KOPT-K1 (cell line): ENCODE data around the gene TSR2.
A peak's percentile ranks its signal among the peaks of the same experiment; 100 is the strongest.

ENCODE experiments used
- H3K27ac ChIP-seq: fragments of 200-600 bp; sonication (generic); 2 replicates; pipeline ENCODE4 v1.5.1; 2016; ENCODE audit warnings: antibody characterized with exemption, mild to moderate bottlenecking, low read depth, low read length; ENCODE audit not compliant: poor library complexity, severe bottlenecking
- H3K36me3 ChIP-seq: fragments of 200-600 bp; sonication (generic); 2 replicates; pipeline ENCODE4 v1.5.1; 2017; ENCODE audit warnings: antibody characterized with exemption, mild to moderate bottlenecking, low read length, moderate library complexity; ENCODE audit not compliant: insufficient read depth
- H3K9me3 ChIP-seq: fragments of 200-600 bp; sonication (generic); 2 replicates; pipeline ENCODE4 v1.5.1; 2017; ENCODE audit warnings: antibody characterized with exemption, low read length, mild to moderate bottlenecking; ENCODE audit not compliant: insufficient read depth, poor library complexity, severe bottlenecking

Gene TSR2

DNA sequence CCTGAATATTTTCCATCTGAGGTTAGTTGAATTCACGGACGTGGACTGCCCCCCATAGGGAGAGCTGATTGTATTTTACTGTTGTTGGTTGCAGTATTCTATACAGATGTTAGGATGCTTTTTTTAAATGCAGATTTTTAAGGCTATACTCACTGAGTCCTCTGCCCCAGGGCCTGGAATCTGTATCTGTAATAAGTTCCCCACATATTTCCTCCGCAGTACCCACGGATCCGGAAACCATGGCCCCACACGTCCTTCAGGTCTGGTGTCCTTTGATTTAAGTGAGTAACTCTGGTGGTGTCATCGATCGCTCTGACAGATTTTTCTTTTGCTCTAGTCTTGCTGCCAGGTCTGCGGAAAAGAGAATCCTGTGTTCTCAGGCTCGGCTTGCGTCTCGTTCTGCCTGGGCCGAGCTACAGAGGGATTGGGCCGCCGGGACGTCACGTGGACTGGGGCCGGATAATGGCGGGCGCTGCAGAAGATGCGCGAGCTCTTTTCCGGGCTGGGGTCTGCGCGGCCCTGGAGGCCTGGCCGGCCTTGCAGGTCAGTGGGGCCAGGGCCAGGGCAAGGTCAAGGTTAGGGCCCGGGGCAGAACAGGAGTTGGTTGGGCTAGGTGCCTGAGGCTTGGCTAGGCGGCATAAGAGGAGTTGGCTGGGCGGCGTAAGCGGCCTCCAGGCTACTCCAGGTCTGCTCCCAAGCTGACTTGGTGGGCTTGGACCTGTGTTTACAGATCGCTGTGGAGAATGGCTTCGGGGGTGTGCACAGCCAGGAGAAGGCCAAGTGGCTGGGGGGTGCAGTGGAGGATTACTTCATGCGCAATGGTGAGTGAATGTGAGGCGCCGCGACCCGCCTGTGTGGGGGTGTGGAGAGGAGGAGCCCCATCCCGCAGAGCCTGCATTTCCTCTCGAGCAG lies at the start of gene TSR2:
Gene TSR2, plus strand, starts transcription at position 445 of the 912 bp plus-strand sequence. Its CDS starts 18 bp downstream, at position 463.
- no peaks in the 10 kb centered on the region for H3K9me3 ChIP-seq
- H3K27ac ChIP-seq: peak within 1 kb of the TSS; percentile 69
- peaks cover 23% of the 10 kb centered on the region for H3K36me3 ChIP-seq

- H3K36me3 ChIP-seq: no peaks in the 10 kb centered on the region
- H3K9me3 ChIP-seq: no peaks in the 10 kb centered on the region
- no peak overlapping the region for H3K27ac ChIP-seq
Measured at GRCh38 chrX:54397113-54397512, 43.1 kb upstream of the TSR2 start.

GRCh38 chrX:54407266-54407665 lies 32.9 kb upstream of the TSR2 start:
- Histone ChIP-seq H3K27ac (no peak overlapping the region), H3K36me3 (no peaks in the 10 kb centered on the region), H3K9me3 (no peaks in the 10 kb centered on the region)

DNA sequence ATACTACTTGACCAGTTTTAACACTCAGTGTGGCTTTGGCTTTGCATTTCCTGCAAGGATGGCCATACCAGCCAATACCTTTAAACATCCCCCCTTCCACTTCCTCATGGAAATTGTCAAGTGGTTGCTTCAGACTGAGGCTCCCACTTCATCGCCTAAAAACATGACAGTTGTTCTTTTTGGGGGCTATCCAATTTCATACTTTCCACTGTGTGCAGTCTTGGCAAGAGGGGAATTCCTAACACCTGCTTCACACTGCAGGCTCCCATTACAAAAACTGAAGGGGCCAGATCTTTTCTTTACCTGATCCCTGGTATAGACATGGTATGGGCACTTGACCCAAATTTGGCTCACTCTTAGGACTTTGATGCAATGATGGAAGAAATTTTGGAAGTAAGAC lies 28.5 kb upstream of the TSR2 start:
- H3K27ac ChIP-seq: no peak overlapping the region
- H3K36me3 ChIP-seq: no peaks in the 10 kb centered on the region
- no peaks in the 10 kb centered on the region for H3K9me3 ChIP-seq

DNA sequence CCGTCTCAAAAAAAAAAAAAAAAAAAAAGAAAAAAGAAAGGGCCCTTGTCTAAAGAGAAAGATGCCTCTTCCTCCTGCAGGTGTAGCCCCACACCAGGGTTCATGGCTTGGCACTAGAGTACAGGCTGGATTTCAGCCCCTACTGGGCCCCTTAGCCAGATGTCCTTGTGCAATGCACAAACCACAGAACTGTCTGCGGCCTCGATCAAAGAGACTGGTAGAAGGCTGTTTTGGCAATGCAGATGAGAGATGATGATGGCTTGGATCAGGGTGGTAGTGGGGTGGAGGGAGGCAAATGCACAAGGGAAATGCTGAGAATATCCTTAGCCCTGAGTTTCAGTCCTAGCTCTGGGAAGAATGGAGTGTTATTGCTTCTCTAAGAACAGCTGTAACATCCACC lies 26.5 kb upstream of the TSR2 start:
- no peaks in the 10 kb centered on the region for H3K36me3 ChIP-seq
- no peaks in the 10 kb centered on the region for H3K9me3 ChIP-seq
- no peak overlapping the region for H3K27ac ChIP-seq

DNA sequence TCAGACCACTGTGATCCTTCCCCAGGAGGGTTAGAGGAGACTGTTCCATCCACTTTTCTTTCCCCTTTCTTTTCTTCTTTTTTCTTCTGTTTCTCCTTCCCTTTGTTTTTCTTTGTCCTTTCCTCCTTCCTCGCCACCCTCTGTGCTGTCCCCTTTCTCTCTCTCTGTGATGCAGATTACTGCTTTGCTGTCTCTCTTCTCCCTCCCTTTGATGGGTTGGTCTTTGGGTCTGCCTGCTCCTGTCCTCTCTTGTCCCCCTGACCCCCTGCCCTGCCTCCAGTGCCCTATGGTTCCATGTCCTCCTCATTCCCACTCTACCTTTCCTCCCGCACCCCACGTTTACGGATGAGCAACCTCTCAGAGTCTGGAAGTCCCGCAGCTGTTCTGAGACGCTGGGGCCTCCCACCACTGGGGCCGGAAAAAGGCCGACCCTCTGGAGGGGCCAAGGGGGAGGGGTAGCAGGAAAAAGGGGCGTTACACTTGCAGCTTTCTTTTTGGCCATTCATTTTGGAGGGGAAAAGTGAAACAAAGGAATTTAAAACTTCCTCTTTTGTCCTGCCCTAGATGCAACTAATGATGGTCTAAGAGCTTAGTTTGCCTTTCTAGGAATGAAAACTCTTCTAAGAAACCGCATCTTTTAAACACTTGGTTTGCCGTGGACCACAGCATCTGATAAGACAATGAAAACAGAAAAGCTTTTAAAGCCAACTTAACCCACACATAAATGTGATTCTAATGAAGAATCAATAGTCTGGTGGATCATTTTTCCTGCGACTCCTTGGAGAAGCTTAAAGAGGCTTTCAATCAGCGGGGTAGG lies 24.5 kb upstream of the TSR2 start:
- no peaks in the 10 kb centered on the region for H3K9me3 ChIP-seq
- H3K27ac ChIP-seq: no peak overlapping the region
- no peaks in the 10 kb centered on the region for H3K36me3 ChIP-seq

DNA sequence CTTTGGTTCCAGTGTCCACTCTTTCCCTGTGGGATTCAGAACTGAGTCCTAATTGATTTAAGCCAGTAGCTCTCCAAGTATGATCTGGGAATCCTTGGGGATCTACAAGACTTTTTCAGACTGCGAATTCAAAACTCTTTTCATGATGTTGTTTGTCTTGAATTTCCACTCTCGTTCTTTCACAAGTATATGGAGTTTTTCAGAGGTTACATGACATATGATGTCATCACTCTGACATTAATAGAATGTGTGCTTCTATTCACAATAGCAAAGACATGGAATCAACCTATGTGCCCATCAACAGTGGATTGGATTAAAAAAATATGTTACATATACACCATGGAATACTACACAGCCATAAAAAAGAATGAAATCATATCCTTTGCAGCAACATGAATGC lies 23.2 kb upstream of the TSR2 start:
- H3K27ac ChIP-seq: no peak overlapping the region
- no peaks in the 10 kb centered on the region for H3K36me3 ChIP-seq
- H3K9me3 ChIP-seq: no peaks in the 10 kb centered on the region

GRCh38 chrX:54419559-54420302 lies 20.5 kb upstream of the TSR2 start:
- Histone ChIP-seq H3K27ac (no peak overlapping the region), H3K9me3 (no peaks in the 10 kb centered on the region), H3K36me3 (no peaks in the 10 kb centered on the region)

GRCh38 chrX:54422168-54422567 lies 18.0 kb upstream of the TSR2 start:
- Histone ChIP-seq H3K36me3 (no peaks in the 10 kb centered on the region), H3K9me3 (no peaks in the 10 kb centered on the region), H3K27ac (no peak overlapping the region)

DNA sequence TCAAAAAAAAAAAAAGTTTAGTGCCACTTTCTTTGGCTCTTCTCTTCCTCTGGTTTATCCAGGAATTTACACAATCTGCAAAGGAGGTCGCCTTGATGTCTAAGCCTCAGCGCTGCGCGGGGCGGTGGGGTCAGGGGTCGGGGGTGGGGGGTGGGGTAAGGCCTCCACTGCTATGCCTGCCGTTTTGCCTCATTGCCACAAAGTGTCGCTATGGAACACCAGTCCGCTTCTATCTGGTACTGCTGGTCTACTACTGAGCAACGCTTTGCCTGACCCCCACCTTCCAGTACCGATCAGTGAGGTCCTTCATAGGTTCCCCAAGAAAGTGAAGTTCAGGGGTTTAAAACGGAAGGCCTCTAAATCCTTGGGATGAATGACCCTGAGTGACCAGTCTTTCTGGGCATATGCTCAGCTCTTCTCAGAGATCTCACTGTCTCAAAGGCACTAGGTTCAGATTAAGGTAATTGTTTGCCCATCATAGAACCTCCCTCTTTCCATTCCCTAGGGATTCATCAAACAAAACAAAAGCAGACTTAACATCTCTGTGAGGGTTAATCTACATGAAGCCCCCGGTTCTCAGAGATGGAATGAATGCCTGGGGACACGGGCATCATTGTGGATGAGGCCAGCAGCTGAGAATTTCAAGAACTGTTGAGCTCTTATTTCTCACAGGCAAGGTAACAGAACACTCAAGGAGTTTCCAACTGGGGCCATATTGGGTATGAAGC lies 16.9 kb upstream of the TSR2 start:
- no peak overlapping the region for H3K27ac ChIP-seq
- H3K9me3 ChIP-seq: no peaks in the 10 kb centered on the region
- H3K36me3 ChIP-seq: no peaks in the 10 kb centered on the region

DNA sequence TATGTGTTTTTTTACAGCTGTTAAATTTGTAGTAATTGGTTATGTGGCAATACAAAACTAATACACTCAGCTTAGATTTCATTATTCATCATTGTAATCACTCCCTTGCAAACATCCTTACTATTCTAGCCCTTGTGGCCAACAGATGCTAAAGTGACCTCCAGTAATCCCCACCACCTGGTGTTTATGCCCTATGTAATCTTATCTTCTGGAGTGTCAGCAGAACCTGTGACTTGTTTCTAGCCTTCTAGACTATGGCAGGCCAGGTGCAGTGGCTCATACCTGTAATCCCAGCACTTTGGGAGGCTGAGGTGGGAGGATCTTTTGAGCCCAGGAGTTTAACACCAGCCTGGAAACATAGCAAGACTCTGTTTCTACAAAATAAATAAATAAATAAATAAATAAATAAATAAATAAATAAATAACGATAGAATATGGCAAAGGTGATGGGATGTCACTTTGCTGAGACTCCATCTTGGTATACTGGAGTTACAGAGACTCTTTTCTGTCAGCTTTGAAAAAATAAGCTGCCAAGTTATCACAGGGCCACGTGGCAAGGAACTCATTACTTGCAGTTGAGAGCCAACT lies 12.3 kb upstream of the TSR2 start:
- Histone ChIP-seq H3K9me3 (no peaks in the 10 kb centered on the region), H3K36me3 (no peaks in the 10 kb centered on the region), H3K27ac (no peak overlapping the region)

GRCh38 chrX:54430519-54430918 lies 9.7 kb upstream of the TSR2 start:
- Histone ChIP-seq H3K9me3 (no peaks in the 10 kb centered on the region), H3K27ac (no peak overlapping the region), H3K36me3 (no peaks in the 10 kb centered on the region)

GRCh38 chrX:54435121-54435520 lies 5.1 kb upstream of the TSR2 start:
- Histone ChIP-seq H3K36me3 (no peaks in the 10 kb centered on the region), H3K27ac (no peak overlapping the region), H3K9me3 (no peaks in the 10 kb centered on the region)

- Histone ChIP-seq H3K36me3 (peaks cover 32% of the 10 kb centered on the region), H3K27ac (no peak overlapping the region), H3K9me3 (no peaks in the 10 kb centered on the region)
Measured at GRCh38 chrX:54442790-54443189, 2.6 kb downstream of the TSR2 start.
